HG03159 (cell line): ENCODE data around the gene CYTH3.

Experiments
- ATAC-seq: cut with Tn5 transposase; IDR thresholded peaks from one replicate; pipeline ENCODE4 v1.9.1; 2021; ENCODE audit warnings: mild to moderate bottlenecking, moderate library complexity; ENCODE audit not compliant: unreplicated experiment

CYTH3 gene

GRCh38 chr7:6258440-6259182 is 13.8 kb downstream of the CYTH3 start:
- peak; percentile 33 for ATAC-seq

DNA sequence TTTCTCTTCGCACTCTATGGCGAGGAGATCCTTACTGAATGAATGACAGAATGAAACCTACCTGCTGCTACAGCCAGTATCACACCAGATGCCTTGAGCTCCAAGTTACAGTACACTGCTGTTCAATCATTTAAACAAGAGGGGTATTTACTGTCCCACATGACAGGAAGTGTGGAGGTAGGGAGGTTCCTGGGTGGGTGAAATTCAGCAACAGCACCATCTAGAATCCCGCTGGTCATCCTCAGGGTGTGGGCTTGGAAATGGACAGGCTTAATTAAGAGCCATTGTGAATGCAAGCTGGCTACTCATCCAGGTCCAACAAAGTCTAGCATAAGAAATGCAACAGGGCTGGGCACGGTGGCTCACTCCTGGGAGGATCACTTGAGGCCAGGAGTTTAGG is 14.7 kb downstream of the CYTH3 start:
- no peak for ATAC-seq

DNA sequence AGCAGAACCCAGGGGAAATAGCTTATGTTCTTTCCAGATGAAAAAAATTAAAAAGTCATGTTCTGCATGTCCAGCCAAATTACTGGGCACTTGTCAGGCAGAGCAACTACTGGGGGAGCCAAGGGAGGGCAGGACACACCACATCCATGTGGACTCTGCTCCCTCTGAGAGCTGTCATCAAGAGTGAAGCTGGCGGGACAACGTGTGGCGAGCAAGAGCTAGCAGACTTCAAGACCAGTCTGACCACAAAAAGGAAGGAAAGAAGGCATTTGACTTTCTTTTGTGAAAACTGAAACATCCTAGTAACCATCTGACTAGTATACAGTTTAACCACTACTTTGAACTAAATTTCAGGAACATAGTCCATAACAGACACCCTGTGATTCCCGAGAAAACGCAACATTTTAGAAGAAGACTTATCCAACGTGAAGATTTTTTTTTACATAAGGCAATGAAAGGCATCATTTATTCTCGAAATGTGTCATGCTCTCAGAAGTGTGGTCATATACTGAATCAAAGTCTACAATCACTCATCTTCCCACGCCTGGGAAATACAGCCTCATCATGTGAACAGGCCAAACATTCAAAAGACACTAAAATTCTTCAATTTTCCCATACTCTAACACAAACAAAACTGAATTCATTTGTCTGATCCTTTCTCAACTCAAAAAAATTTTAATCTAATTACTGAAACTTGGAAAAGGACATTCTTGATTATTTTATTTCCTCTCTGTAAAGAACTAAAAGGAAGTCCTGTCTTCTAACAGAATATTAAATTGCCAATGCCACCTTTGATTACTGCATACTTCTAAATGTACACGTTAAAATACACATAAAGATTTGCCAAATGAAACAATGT is 15.5 kb downstream of the CYTH3 start:
- peak; percentile 69 for ATAC-seq

GRCh38 chr7:6256109-6256483 is 16.3 kb downstream of the CYTH3 start:
- no peak for ATAC-seq

DNA sequence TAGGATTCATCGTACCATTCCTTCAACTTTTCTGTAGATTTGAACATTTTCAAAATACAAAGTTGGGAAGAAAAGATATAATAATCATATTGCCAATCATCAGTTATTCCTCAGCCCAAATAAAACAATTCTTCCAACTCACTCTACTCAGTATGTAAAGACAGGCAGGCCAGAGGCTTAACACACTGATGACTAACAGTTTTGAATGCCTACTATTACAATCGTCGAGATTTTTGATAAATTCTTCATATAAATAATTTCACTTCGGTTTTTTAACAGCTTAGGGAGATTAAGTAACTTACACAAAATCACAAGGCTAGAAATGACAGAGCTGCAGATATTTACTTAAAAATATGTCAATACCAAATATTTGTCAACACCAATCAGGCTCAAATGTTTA is 17.6 kb downstream of the CYTH3 start:
- ATAC-seq, result no peak

GRCh38 chr7:6252748-6253147 is 19.7 kb downstream of the CYTH3 start:
- ATAC-seq, result no peak

DNA sequence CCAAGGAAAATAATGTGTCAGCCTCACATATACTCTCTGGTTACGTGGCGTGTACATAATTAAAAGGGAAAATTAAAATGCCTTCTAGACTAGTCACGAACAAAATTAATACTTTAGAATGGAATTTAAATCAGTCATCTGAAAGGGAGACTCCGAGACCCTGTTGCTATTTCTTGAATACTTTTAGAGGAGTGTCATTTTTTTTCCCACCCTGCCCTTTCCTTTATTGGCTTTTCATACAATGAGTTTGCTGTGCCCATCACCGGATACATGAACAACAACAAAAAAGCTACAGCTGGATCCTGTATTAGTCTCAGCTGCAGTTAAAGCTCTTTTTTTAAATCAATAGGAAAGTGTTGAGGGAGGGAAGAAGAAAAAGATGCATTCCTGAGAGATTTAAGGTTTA is 20.1 kb downstream of the CYTH3 start:
- ATAC-seq, result no peak

DNA sequence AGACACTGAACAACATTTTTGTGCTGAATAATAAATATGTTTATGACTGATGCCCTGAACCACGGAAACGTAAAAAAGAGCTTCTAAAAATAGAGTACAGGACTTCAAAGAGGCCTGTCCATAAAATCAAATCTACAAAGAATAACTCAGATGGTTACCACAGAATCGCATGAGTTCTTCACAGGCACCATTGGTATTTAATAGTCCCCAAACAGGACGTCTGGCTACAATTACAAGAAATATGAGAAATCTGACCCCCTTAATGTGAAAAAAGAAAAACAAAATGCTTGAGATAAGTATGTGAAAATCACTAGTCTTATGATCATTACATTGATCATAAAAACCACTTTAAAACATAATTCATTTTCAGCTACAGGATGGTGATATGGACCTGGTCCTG is 20.8 kb downstream of the CYTH3 start:
- ATAC-seq, result no peak

DNA sequence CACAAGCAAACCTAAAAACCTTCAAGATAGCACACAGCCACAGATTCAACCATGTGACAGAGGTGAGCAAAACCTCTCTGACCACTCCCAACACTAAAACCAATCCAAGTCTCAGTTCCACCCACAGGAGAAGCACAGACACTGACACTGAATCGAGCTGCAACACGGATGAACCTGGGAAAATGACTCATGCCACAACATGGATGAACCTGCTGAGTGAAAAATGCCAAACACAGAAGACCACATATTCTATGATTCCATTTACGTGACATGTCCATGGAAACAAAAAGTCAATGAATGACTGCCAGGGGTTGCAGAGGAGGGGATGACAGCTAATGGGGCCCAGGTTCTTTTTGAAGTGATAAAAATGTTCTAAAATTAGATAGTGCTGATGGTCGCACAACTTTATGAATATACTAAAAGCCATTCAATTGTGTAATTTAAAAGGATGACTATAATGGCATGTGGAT is 22.0 kb downstream of the CYTH3 start:
- ATAC-seq, result no peak

- ATAC-seq, result no peak
Observed at GRCh38 chr7:6249043-6249442, 23.4 kb downstream of the CYTH3 start.

- no peak for ATAC-seq
Observed at GRCh38 chr7:6248581-6248980, 23.8 kb downstream of the CYTH3 start.

DNA sequence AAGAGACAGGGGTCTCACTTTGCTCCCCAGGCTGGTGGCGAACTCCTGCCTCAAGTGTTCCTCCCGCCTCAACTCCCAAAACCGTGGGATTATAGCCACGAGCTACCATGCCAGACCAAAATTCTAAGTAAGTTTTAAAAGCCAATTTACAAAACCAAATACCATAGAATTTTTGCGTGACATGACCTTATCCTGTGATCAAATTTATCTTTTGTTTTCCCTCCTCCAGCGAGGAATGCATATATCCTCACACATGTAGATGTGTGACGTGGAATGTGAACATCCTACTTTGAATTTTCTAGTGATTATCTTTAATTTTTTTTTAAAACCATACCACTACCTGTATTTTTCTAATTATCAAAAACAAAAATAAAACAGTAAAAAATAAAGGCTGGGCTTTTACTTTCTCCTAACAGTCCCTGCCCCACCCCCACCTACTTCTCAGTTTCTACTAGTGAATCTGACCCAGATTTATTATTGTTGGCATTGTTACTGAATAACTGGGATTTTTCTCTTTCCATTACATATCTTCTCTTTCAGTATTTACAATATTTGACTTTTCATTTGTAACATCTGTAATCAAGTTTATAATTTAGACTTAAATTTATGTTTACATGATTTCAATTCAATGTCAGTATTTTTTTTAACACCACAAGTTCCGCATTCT is 26.0 kb downstream of the CYTH3 start:
- no peak for ATAC-seq

- ATAC-seq, result no peak
Observed at GRCh38 chr7:6244021-6244420, 28.4 kb downstream of the CYTH3 start.

DNA sequence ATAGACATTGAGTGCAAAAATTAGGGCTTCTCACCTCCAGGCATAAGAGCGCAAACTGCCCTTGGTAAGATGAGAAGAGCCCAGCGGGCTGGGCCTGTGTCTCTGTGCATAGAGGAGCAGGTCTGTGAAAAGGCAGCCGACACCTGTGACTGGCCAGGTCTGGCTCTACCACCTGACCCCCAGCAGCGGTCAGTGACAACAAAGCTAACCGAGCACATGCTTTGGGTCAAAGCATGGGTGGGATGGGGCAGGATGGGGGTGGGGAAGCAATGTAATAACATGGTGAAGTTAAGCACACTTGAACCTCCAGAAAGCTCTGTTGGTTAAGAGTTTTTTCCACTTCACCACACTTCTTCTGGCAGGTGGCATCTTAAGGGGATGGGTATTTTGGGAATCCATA is 29.3 kb downstream of the CYTH3 start:
- ATAC-seq, result no peak

DNA sequence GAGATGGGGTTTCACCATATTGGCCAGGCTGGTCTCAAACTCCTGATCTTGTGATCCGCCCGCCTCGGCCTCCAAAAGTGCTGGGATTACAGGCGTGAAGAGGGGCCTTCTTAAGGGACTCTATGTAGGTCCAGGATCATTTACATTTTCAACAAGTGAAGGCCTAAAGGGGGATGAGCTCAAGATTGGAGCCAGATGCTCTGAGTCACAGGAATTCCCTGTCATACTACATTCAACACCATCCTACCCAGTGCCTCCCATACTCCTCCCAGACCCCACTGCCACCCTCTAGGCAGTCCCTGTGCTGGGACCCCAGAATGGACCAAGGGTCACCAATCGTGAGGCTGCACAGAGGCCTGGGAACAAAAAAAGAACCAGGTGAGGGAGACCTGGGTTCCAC is 29.9 kb downstream of the CYTH3 start:
- ATAC-seq, result no peak

- no peak for ATAC-seq
Observed at GRCh38 chr7:6241607-6241973, 30.8 kb downstream of the CYTH3 start.

DNA sequence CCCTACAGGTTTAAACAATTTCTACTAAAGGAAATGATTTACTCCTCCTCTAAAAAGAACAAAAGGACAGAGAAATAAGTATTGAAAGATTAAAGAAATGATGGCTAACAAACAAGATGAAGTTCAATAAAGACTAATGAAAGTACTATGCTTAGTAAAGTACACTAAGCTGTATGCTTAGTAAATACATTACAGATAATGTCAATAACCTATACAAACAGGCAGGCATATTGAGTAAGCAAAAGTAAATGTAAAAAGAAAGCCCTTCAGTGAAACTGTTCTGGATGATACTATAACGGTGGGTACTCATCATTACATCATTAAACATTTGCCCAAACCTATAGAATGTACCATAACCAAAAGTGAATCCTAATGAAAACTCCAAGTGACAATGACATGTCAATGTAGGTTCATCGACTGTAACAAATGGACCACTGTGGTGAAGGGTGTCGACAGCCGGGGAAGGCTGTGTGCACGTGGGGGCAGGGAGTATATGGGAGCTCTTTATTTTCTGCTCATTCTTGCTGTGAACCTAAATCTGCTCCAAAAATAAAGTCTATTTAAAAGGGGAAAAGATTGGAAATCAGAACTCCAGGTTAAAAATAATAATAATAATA is 34.0 kb downstream of the CYTH3 start:
- no peak for ATAC-seq

- ATAC-seq, result no peak
Observed at GRCh38 chr7:6237730-6238129, 34.7 kb downstream of the CYTH3 start.

GRCh38 chr7:6237011-6237410 is 35.4 kb downstream of the CYTH3 start:
- no peak for ATAC-seq

DNA sequence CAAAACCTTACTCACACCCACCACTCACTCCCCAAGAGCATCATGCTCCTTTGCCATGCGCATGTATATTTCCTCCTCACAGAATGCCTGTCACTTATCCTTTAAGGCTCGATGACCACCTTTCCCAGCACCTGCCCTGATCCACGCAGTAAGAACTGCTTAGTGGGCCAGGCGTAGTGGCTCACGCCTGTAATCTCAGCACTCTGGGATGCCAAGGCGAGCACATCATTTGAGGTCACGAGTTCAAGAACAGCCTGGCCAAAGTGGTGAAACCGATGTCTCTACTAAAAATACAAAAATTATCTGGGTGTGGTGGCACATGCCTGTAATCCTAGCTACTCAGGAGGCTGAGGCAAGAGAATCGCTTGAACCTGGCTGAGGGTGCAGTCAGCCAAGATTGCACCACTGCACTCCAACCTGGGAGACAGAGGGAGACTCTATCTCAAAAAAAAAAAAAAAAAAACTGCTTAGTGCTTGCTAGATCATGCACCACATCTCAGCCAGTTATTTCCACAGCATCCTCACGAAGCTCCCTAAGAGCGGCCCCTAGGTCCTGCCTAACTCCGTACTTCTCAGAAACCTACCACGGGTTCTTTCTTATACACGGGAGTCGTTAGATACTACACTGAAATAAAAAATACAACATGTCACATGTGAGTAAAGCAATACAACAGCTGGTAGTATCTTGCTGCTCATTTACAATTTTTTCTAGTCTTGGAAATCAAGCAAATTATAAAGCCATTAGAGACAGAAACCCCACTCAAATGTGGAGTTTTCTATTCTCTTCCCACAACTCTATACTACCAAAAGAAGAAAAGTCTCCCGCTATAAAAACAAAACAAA is 37.2 kb downstream of the CYTH3 start:
- no peak for ATAC-seq
